Endothelial cell of hepatic sinusoid (primary cell): ENCODE results near the gene NCSTN.
"Not testable (repeated sequence)": the region's sequence is repeated elsewhere in the genome, so short reads cannot be mapped to it uniquely, and the experiment has no call there.

Experiments used
- in situ Hi-C: cut with HindIII; loops from 2 replicates; pipeline ENCODE4 v1.10.0; 2017; ENCODE audit warnings: low sequenced_read_pairs

The NCSTN gene

GRCh38 chr1:160369087-160369486 lies 25.9 kb downstream of the NCSTN start:
- in situ Hi-C loops, result no loop called here

GRCh38 chr1:160370561-160371345 lies 27.6 kb downstream of the NCSTN start:
- in situ Hi-C loops, result no loop called here

GRCh38 chr1:160371346-160371631 lies 28.1 kb downstream of the NCSTN start:
- in situ Hi-C loops, result no loop called here

- in situ Hi-C loops, result no loop called here
Measured at GRCh38 chr1:160371756-160372155, 28.6 kb downstream of the NCSTN start.

- in situ Hi-C loops, result no loop called here
Measured at GRCh38 chr1:160373696-160374095, 30.5 kb downstream of the NCSTN start.

GRCh38 chr1:160374306-160375110 lies 31.3 kb downstream of the NCSTN start:
- in situ Hi-C loops, result loop anchor here (5.0 kb wide), 1 partner anchor 82 kb away; no protein-coding TSS in a partner anchor

- in situ Hi-C loops, result loop anchor here (5.0 kb wide), 1 partner anchor 84 kb away; no protein-coding TSS in a partner anchor
Measured at GRCh38 chr1:160375788-160376524, 32.8 kb downstream of the NCSTN start.

GRCh38 chr1:160376525-160377131 lies 33.4 kb downstream of the NCSTN start:
- in situ Hi-C loops, result loop anchor here (5.0 kb wide), 1 partner anchor 84 kb away; no protein-coding TSS in a partner anchor

- in situ Hi-C loops, result loop anchor here (5.0 kb wide), 1 partner anchor 85 kb away; no protein-coding TSS in a partner anchor
Measured at GRCh38 chr1:160377585-160378206, 34.5 kb downstream of the NCSTN start.

GRCh38 chr1:160384812-160385211 lies 41.6 kb downstream of the NCSTN start:
- in situ Hi-C loops, result not testable (repeated sequence)

GRCh38 chr1:160388406-160388805 lies 45.2 kb downstream of the NCSTN start:
- in situ Hi-C loops, result not testable (repeated sequence)

- in situ Hi-C loops, result no loop called here
Measured at GRCh38 chr1:160394673-160395072, 51.5 kb downstream of the NCSTN start.

- in situ Hi-C loops, result no loop called here
Measured at GRCh38 chr1:160397651-160398050, 54.5 kb downstream of the NCSTN start.

GRCh38 chr1:160398823-160399222 lies 55.6 kb downstream of the NCSTN start:
- in situ Hi-C loops, result no loop called here

- in situ Hi-C loops, result no loop called here
Measured at GRCh38 chr1:160399544-160400222, 56.5 kb downstream of the NCSTN start.

GRCh38 chr1:160400223-160400645 lies 57.1 kb downstream of the NCSTN start, which contains the start of gene VANGL2:
Gene VANGL2 (plus strand): TSS chr1:160400564. CDS start chr1:160415838, 15,274 bp downstream.
- in situ Hi-C loops, result no loop called here

- in situ Hi-C loops, result no loop called here
Measured at GRCh38 chr1:160400646-160401486, 57.7 kb downstream of the NCSTN start.

GRCh38 chr1:160401487-160401805 lies 58.3 kb downstream of the NCSTN start:
- in situ Hi-C loops, result no loop called here
